H1 (cell line): ENCODE results near the gene SPG11. TPM values are rescaled to one million over a fixed set of nuclear protein-coding genes. Genes with fewer than 3 reads are reported as not detected.

Experiments
- CHD7 ChIP-seq: fragments of 300-600 bp; sonication (generic); IDR thresholded peaks from 2 replicates; pipeline ENCODE4 v1.7.1; 2012; ENCODE audit warnings: low read length, moderate library complexity, mild to moderate bottlenecking, inconsistent platforms; ENCODE audit not compliant: insufficient replicate concordance
- CTCF ChIP-seq, 3 experiments: IDR thresholded peaks; 1 replicate in 2 of 3; 2 replicates in 1 of 3; pipeline versions ENCODE4 v1.5.1 to v1.6.1; 2011; ENCODE audit warnings: low read length in 3 of 3, mild to moderate bottlenecking in 3 of 3, inconsistent platforms in 2 of 3, low read depth in 1 of 3, moderate library complexity in 1 of 3; ENCODE audit not compliant: insufficient read depth in 1 of 3; ENCODE audit errors: control extremely low read depth in 1 of 3
- TAF7 ChIP-seq: optimal IDR thresholded peaks from 2 replicates; pipeline ENCODE3; 2011; ENCODE audit warnings: low read depth, mild to moderate bottlenecking, inconsistent platforms, low read length, moderate library complexity, borderline replicate concordance
- polyA plus RNA-seq, 7 experiments: library from polyadenylated mRNA; depleted of rRNA in 3 of 7; stranded (reverse) in 5 of 7; unstranded in 2 of 7; fragments of >200 nt in 5 of 7; fragments of 200-250 nt in 2 of 7; gene quantifications; 1 replicate in 5 of 7; 2 replicates in 1 of 7; 4 replicates in 1 of 7; pipeline versions ENCODE4 v1.2.1 to v1.2.3, GENCODE V29; 2011 to 2013; ENCODE audit warnings: missing spikeins in 2 of 7, mixed read lengths in 2 of 7
- total RNA-seq: library from RNA; stranded (reverse); fragmentation: NEBNext Ultra II Directional; extraction: Animal tissue kit (Norgen Biotek cat#: 25700); gene quantifications from 2 replicates; pipeline ENCODE4 v1.2.1, GENCODE V29; 2021

The SPG11 gene
- total and polyA plus RNA-seq, 2 of the 8 experiments (the other 6 are each of a cell fraction or from before 2014, with no cell fraction given): 37.1 to 38.6 TPM

- TF ChIP-seq CHD7 (no peak), TAF7 (no peak), CTCF (IDR thresholded peaks at IDR 0.05; ENCODE audit: control extremely low read depth in 1 of 3, insufficient read depth in 1 of 3, low read depth in 1 of 3, low read length in 3 of 3) (no peak)
These were observed 108.3 kb downstream of the SPG11 start (continued) for GRCh38 chr15:44554934-44555723.
